Mucosa of gallbladder (tissue), 1 donor: ENCODE results near the gene KCNG2. TPM values are rescaled to one million over a fixed set of nuclear protein-coding genes. Genes with fewer than 3 reads are reported as not detected.

ENCODE experiments used
- DNase-seq: peaks from one replicate; pipeline ENCODE4 v3.0.0-alpha.2; 2020; ENCODE audit warnings: low spot score
- total RNA-seq: library from RNA; stranded (reverse); gene quantifications from one replicate; pipeline ENCODE4 v1.2.1, GENCODE V29; 2021
- donor health status: DM: no; HTN: no; CAD: no.

KCNG2 gene
- total RNA-seq, 1 donor from 2014 or later, result not detected

DNA sequence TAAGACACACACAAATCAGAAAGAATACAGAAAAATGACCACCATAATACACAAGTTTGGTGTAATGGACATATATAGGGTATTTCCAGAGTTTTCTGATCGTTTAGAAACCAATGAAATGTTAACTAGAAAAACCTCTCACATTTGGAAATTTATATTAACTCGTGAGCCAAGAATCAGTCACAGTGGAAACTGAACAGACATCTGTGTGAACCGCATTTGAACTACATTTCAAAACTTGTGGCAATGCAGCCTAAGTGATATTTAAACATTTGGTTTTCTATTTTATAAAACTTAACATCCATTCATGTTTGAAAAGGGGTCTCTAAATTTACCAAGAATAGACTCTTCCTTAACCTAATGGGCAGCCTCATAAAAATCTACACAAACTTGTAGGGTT lies 29.0 kb upstream of the KCNG2 start:
- no peak for DNase-seq

DNA sequence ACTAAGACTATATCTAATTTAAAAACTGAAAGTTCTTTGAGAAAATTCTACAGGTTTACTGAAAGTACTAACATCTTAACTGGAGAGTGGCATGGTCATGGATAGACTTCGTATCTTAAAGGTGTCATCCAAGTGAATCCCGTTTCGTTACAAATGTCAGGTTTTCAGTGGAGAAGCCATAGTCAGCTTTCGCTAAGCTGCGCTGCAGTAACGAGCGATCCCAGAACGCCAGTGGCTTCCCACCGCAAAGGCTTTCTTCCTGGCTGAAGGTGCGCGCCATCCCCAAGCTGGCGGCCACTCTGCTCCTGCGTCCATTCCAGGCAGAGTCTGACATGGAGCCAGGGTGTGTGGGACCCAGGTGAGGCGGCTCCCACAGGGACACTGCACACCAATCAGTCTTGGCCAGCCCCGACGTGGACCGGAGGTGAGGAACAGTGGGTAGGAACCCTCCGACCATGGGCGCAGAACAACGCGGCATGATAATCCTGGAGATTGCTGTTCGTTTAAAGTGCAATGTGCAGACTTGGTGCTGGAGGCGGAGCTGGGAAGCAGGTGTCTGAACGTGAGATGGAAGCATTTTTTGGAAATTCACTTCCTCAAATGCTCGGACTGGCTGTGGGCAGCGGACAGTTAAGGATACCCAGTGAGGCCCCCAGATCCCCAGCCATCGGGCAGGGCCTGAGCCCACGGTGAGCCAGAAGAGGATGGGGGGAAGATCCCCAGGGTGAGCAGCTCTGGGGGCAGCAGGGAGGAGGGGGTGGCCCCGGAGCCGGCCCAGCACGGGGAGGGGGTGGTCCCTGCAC lies 27.8 kb upstream of the KCNG2 start:
- no peak for DNase-seq

DNA sequence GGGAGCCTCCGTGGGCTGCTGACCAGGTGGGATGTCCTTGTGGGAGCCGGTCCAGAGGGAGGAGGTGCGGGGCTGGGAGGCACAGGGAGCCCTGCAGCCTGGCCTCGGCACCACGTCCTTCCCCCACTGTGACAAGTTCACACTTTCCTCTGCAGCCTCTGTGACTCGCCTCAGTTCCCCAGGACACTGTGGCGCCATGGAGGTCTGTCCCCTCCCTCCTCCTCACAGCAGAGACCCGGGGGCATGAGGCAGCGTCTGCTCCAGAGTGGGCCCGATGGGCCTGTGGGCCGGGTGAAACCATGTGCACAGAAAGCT lies 27.3 kb upstream of the KCNG2 start:
- no peak for DNase-seq

- no peak for DNase-seq
These were observed 26.9 kb upstream of the KCNG2 start for GRCh38 chr18:79770826-79771225.

DNA sequence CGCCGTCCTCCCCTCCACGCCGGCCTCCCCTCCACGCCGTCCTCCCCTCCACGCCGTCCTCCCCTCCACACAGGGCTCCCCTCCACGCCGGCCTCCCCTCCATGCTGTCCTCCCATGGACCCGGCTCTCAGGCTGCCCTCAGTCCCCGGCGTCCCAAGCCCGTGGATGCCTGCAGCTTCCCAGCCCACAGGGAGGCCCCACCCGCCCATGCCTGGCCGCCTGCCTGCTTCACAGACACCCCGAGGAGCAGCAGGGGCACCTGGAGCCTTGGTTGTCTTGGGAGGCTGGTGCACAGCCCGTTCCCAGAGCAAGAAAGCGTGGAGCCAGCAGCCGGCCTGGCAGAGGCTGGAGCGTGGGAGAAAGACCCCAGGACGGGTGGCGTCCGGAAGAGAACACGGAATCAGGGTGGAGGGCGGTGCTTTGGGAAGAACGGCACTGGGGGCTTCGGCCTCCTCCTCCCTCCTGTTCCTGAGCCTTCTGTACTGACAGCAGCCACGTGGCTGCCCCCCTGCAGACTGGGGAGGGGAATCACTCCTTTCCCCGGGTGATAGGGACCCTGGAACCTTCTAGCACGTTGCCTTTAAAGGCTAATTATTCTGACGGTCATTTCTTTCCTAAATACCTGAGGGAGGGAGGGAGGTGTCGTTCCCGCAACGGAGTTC lies 26.2 kb upstream of the KCNG2 start:
- DNase-seq, result no peak

- DNase-seq, result no peak
These were observed 25.5 kb upstream of the KCNG2 start for GRCh38 chr18:79772108-79772864.

- DNase-seq, result no peak
These were observed 24.7 kb upstream of the KCNG2 start for GRCh38 chr18:79772865-79773696.

DNA sequence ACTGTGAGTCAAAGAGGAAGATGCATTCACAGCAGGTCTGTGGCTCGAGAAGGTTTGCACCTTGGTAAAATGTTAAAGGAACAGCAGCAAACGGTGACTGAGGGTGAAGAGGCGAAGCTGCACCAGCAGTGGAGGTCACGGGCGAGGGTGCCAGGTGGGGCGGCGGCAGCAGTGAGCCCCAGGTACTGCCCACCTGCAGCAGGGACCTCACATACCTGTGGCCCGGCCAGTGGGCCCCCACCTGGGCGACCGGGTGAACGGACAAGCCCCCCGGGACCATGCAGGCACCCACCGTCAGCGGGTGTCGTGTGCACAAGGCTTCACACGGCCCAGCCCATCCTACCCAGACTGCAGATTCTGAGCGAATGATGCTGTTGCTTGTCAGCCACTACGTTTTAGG lies 23.6 kb upstream of the KCNG2 start:
- DNase-seq, result no peak

DNA sequence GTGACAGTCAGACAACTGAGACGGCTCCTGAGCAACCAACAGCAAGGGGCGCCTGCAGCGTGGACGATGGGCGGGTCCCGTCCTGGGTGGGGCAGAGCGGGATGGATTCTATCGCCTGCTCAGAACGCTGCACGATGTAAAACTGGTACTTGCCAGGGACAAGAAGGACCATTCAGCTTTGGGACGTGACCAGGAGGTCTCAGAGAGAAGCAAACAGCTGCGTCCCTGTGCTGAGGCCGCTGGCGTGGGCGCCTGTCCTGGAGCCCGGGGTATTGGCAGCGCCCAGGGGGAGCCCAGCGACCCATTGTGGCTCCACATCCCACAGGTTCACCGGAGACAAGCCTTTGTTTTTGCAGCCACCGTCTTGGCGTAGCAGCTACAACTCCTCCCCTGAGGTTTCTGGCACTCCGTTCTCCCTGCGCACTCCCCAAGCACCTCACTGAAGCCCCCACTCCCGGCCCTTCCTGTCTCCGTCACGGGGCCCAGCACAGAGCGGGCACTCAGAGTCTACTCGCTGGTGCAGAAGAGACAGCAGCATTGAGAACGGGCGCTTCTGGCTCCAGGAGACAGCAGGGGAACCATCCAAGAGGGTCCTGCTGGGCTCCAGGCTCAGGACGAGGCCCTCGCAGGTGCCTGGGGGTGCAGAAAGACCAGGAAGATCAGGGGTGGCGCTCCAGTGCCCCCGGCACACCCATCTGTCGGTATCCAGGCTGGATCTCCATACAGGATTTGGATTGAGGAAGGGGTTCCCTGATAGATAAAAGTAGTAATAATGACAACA lies 22.1 kb upstream of the KCNG2 start:
- DNase-seq, result no peak

DNA sequence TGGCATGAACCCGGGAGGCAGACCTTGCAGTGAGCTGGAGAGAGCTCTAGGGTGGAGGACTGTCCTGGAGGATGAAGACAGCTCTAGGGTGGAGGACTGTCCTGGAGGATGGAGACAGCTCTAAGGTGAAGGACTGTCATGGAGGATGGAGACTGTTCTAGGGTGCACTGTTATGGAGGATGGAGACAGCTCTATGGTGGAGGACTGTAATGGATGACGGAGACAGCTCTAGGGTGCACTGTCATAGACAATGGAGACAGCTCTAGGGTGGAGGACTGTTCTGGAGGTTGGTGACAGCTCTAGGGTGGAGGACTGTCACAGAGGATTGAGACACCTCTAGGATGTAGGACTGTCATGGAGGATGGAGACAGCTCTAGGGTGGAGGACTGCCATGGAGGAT lies 21.1 kb upstream of the KCNG2 start:
- DNase-seq, result no peak

GRCh38 chr18:79778291-79778791 lies 19.4 kb upstream of the KCNG2 start:
- no peak for DNase-seq

GRCh38 chr18:79779021-79779699 lies 18.6 kb upstream of the KCNG2 start:
- DNase-seq, result no peak

DNA sequence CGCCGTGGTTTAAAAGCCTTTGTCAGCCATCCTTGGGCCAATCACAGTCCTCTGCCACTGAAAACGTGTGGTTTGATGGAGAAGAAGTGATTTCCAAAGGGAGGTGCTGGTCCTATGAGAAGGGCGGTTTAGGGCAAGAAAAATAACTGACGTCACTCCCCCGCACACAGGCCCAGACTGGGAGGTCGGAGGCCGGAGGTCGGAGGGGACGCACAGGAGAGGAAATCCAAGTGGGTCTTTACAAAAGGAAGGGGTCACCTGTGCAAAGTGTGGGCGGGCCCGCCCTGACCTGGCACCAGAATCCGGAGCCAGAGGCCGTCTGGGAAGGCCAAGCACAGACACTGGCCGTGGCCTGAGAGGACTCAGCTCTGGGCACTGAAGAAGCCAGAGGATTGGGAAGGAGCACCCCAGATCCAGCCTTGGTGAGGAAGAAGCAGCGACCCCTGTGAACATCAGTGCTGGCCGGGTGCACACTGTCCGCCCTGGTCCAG lies 18.0 kb upstream of the KCNG2 start:
- DNase-seq, result no peak

GRCh38 chr18:79780547-79780946 lies 17.2 kb upstream of the KCNG2 start:
- no peak for DNase-seq

DNA sequence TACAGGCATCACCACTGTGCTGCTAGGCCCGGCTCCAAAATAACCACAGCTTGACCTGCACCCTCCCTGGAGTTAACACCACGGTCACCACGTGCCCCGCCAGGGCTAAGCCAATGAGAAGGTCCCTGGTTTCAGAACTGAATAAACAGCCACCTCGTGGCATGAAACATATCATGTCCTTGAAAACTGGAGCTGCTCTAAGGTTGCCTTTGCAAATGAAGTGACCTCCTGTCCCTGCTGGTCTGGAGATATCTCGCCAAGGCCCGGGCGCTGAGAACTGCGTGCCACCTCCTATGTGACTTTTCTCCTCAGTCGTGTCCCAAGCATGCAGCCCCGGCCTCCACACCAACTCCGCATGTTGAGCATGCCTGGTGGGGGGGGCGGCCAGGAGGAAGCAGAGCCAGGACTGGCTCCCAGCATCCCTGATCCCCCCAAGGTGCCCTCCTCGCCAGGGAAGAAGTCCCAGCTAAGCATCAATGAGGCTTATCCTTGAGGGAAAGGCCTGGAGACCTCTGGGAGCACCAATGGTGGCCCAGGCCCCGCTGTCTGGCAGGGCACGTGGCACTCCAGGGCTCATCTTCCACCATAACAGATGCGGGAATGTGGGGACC lies 16.3 kb upstream of the KCNG2 start:
- DNase-seq, result no peak

DNA sequence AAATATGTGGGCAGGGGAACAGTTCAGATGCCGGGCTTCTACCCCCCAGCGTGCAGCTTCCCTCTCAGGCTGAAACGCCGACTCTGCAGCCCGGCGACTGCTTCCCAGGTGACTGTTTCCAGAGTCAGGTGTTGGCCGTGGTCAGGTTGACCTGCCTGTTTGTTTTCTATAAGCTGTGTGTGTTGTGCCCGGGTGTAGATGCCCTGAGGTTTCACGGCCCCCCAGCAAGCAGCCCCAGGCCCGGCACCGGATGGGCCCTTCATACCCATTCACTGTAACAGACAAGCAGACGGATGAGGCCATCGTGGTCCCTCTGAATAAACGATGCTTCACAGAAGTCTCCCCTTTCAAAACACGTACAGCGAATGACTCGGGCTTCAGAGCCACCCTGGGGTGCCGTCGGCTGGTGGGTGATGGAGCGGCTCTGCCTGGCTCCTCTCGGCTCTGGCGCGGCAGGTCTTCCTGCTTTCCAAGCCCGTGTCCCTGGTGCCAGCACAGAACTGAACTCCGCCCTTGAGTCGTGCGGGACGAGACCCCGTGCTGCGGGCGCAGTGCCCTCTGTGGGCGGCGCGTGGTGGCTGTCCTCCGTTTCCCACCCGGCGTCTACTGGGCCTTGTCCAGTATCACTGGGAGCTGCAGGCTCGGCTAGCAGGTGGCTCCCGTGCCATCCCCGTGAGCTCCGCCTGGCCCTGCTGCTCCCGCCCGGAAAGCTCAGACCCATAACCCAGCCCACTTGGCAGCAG lies 15.0 kb upstream of the KCNG2 start:
- no peak for DNase-seq

DNA sequence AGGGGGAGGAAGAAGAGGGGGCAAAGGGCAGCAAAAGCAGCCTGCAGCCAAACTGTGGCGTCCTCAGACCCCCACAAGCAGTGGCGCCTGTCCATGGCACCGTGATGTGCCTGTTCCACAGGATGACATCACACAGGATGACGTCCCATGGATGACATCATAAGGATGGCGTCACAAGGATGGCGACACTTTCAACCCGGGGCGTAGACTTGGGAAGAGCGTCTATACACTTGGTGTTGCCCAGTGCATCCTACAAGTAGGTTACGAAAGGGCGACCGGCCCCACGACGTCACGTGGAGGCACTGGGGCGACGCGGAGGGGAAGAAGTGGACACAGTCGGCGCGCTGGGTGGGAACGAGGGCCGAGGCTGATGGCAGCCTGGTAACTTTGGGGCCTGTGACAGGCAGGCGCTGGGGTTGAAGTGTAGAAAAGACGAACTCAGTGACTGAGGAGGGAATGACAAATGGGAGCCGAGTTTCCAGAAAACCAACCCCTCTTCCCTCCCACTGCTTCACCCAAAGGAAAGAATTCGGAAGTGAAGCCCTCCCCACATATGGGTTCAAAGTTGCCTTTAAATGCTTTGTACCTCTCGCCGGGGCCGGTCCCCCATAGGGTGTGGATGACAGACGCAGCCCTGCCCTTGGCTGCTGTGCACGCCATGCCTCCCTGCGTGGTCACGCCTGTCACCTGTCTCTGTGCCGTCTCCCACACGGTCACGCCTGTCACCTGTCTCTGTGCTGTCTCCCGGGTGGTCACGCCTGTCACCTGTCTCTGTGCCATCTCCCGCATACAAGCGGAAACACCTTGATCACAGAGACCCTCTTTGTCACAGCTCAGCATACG lies 13.4 kb upstream of the KCNG2 start:
- DNase-seq, result no peak
